Uterus (tissue), 4 donors: ENCODE results near the gene RAB15. TPM values are rescaled to one million over a fixed set of nuclear protein-coding genes. Genes with fewer than 3 reads are reported as not detected.
"Not testable (repeated sequence)": the region's sequence is repeated elsewhere in the genome, so short reads cannot be mapped to it uniquely, and the experiment has no call there.

Experiments
- DNase-seq, 2 donors: peaks; one replicate each; pipeline ENCODE4 v3.0.0-alpha.2; 2019 to 2020
- H3K27ac ChIP-seq, 2 donors: fragments of 200-600 bp; sonication (generic); 1 replicate in 1 of 2; 2 replicates in 1 of 2; pipeline ENCODE4 v1.5.1; 2016 to 2018
- H3K27me3 ChIP-seq, 2 donors: fragments of 200-600 bp; sonication (generic); one replicate each; pipeline ENCODE4 v1.5.1; 2018 to 2019; ENCODE audit warnings: control low read depth in 1 of 2
- H3K36me3 ChIP-seq, 2 donors: fragments of 200-600 bp; sonication (generic); one replicate each; pipeline ENCODE4 v1.5.1; 2019; ENCODE audit warnings: control low read depth in 1 of 2
- H3K4me1 ChIP-seq, 2 donors: fragments of 200-600 bp; sonication (generic); one replicate each; pipeline ENCODE4 v1.5.1; 2018 to 2019; ENCODE audit warnings: control low read depth in 1 of 2
- H3K4me3 ChIP-seq, 2 donors: fragments of 200-600 bp; sonication (generic); 1 replicate in 1 of 2; 2 replicates in 1 of 2; pipeline ENCODE4 v1.5.1; 2018 to 2019; ENCODE audit warnings: mild to moderate bottlenecking in 1 of 2
- H3K9me3 ChIP-seq, 2 donors: fragments of 200-600 bp; sonication (generic); one replicate each; pipeline ENCODE4 v1.5.1; 2019; ENCODE audit warnings: control low read depth in 1 of 2
- POLR2A ChIP-seq, 2 donors: fragments of 450-650 bp; IDR thresholded peaks; one replicate each; pipeline ENCODE4 v1.6.1; 2016; ENCODE audit warnings: antibody characterized with exemption in 2 of 2, mild to moderate bottlenecking in 1 of 2, moderate library complexity in 1 of 2
- intact Hi-C: fragments of 100-400 bp; cut with DNase I; formaldehyde crosslinking; loops from one replicate; pipeline ENCODE4 v1.15.1; 2023; ENCODE audit warnings: low total_unique reads
- total RNA-seq, 4 donors: library from RNA; depleted of rRNA in 3 of 4; stranded (reverse); fragments of >200 nt in 3 of 4; gene quantifications; one replicate each; pipeline versions ENCODE4 v1.1.0 to v1.2.4, GENCODE V29; 2014 to 2023
- TF ChIP-seq, protein P1 (sequence below), 4 experiments: fragments of 200-600 bp in 2 of 4; fragments of 450-650 bp in 2 of 4; sonication (generic) in 2 of 4; IDR thresholded peaks; one replicate each; pipeline ENCODE4 v1.5.1; 2016 to 2019; ENCODE audit warnings: antibody characterized with exemption in 4 of 4, mild to moderate bottlenecking in 2 of 4, moderate library complexity in 1 of 4
- donor health status: DM: yes; HTN: yes; CAD: no.

The RAB15 gene
- total RNA-seq, 4 donors from 2014 or later = 1.0 to 3.8 (median 3.4) TPM; not detected in 1

GRCh38 chr14:64919215-64919614 is 52.9 kb downstream of the RAB15 start:
- H3K27ac ChIP-seq = no peak overlapping the region
- no peaks in the 10 kb centered on the region for H3K9me3 ChIP-seq
- DNase-seq = no peak
- H3K4me3 ChIP-seq = no peak overlapping the region
- no peaks in the 10 kb centered on the region for H3K27me3 ChIP-seq
- no peaks in the 10 kb centered on the region for H3K4me1 ChIP-seq
- no peaks in the 10 kb centered on the region for H3K36me3 ChIP-seq
- intact Hi-C loops = no loop called here
- TF ChIP-seq, protein P1, sequence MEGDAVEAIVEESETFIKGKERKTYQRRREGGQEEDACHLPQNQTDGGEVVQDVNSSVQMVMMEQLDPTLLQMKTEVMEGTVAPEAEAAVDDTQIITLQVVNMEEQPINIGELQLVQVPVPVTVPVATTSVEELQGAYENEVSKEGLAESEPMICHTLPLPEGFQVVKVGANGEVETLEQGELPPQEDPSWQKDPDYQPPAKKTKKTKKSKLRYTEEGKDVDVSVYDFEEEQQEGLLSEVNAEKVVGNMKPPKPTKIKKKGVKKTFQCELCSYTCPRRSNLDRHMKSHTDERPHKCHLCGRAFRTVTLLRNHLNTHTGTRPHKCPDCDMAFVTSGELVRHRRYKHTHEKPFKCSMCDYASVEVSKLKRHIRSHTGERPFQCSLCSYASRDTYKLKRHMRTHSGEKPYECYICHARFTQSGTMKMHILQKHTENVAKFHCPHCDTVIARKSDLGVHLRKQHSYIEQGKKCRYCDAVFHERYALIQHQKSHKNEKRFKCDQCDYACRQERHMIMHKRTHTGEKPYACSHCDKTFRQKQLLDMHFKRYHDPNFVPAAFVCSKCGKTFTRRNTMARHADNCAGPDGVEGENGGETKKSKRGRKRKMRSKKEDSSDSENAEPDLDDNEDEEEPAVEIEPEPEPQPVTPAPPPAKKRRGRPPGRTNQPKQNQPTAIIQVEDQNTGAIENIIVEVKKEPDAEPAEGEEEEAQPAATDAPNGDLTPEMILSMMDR (IDR thresholded peaks at IDR 0.05) = no peak
- TF ChIP-seq POLR2A (IDR thresholded peaks at IDR 0.05) = no peak

- H3K9me3 ChIP-seq = no peaks in the 10 kb centered on the region
These were observed 53.9 kb downstream of the RAB15 start for GRCh38 chr14:64918216-64918615.

DNA sequence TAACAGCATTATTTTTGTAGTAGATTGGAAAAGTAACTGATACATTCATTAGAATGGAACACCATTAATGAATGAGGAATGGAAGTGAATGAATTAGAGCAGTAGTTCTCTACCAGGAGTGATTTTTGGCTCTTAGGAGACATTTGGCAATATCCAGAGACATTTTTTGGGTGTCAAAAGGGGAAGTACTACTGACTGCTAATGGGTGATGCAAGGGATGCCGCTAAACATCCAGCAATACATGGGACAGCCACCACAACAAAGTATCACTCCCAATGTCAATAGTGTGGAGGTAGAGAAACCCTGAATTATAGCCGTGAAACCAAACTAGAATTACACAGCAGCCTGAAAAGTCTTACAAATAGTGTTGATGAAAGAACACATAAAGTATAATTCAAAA is 56.3 kb downstream of the RAB15 start:
- H3K4me3 ChIP-seq = no peak overlapping the region
- H3K4me1 ChIP-seq = no peaks in the 10 kb centered on the region
- no peak overlapping the region for H3K27ac ChIP-seq
- intact Hi-C loops = no loop called here
- H3K27me3 ChIP-seq = no peaks in the 10 kb centered on the region
- no peaks in the 10 kb centered on the region for H3K9me3 ChIP-seq
- no peak for DNase-seq
- TF ChIP-seq, protein P1 (IDR thresholded peaks at IDR 0.05) = no peak
- no peak for TF ChIP-seq POLR2A (IDR thresholded peaks at IDR 0.05)
- H3K36me3 ChIP-seq = no peaks in the 10 kb centered on the region

More at GRCh38 chr14:64918216-64918615, 53.9 kb downstream of the RAB15 start:
- TF ChIP-seq POLR2A (IDR thresholded peaks at IDR 0.05) = no peak
- TF ChIP-seq, protein P1 (IDR thresholded peaks at IDR 0.05) = no peak
- H3K4me1 ChIP-seq = no peaks in the 10 kb centered on the region
- no peak for DNase-seq
- no peak overlapping the region for H3K27ac ChIP-seq
- intact Hi-C loops = no loop called here
- no peak overlapping the region for H3K4me3 ChIP-seq
- H3K36me3 ChIP-seq = no peaks in the 10 kb centered on the region
- H3K27me3 ChIP-seq = no peaks in the 10 kb centered on the region

DNA sequence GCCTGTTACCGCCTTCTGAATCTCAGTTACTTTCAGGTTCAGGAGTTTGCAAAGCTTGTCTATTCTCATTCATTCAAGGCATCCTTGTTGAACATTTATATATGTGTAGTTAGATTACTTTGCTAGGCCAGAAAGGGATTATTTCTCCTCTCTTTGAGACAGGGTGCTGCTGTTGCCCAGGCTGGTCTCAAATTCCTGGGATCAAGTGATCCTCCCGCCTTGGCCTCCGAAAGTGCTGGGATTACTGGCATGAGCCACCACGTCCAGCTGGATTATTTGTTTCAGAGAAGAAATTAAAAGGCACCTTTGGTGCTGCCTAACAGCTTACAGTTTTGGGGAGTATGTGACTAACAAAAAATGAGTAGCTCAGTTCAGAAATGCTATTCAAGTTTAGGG is 57.1 kb downstream of the RAB15 start:
- H3K4me3 ChIP-seq = peak overlapping the region; percentile 90 to 93
- no peaks in the 10 kb centered on the region for H3K27me3 ChIP-seq
- H3K9me3 ChIP-seq = no peaks in the 10 kb centered on the region
- TF ChIP-seq POLR2A (IDR thresholded peaks at IDR 0.05) = no peak
- TF ChIP-seq, protein P1 (IDR thresholded peaks at IDR 0.05) = no peak
- intact Hi-C loops = no loop called here
- DNase-seq = no peak
- H3K4me1 ChIP-seq = no peaks in the 10 kb centered on the region
- H3K36me3 ChIP-seq = no peaks in the 10 kb centered on the region
- H3K27ac ChIP-seq = peak overlapping the region; percentile 86 to 93

DNA sequence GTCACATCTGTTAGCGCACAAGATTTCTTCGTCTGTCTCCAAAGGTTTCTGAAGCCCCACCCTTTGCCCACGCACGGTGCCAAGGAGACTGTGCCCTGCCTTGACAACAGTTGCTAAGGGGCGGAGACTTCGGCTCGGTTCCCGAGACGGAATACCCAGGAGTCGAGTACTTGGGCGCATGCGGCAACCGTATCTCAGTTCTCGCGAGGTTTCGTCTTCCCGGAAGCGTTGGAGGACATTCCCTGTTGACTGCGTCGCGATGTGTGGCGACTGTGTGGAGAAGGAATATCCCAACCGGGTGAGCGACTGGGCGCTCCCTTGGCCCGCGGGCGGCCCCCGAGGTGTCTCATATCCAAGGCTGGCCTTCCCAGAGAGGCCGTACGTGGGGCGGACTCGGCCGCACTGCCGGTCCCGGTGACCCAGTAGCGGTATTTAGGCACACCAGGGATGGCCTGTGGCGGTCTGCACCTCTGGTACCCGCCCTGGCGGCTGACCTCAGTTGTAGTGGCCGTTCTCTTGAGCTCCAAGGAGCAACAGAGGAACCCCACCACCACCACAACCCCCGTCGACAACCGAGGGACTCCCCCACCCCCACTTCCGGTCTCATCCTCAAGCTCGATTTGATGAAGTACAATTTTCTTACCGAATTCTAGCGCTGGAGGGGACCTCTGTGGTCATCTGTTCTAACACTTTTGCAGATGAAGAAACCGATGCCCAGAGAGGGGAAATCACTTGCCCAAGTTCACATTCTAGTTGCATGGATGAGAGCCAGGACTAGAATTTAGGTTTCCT is 57.7 kb downstream of the RAB15 start, which contains the start of gene CHURC1:
Gene CHURC1, plus strand, starts transcription at position 219 of the 792 bp plus-strand sequence. Its CDS starts 41 bp downstream, at position 260.
- Histone ChIP-seq H3K27ac (peak within 1 kb of the TSS; percentile 86 to 93), H3K36me3 (no peaks in the 10 kb centered on the region), H3K4me1 (no peaks in the 10 kb centered on the region), H3K4me3 (peak within 1 kb of the TSS; percentile 90 to 93), H3K9me3 (no peaks in the 10 kb centered on the region), H3K27me3 (no peaks in the 10 kb centered on the region)
- intact Hi-C loops = no loop called here
- peak; percentile 98 for DNase-seq
- TF ChIP-seq, protein P1 (IDR thresholded peaks at IDR 0.05) = no peak
- peak; percentile 64 to 85 for TF ChIP-seq POLR2A (IDR thresholded peaks at IDR 0.05)

- intact Hi-C loops, H3K9me3 ChIP-seq, DNase-seq, H3K4me1 ChIP-seq, H3K27me3 ChIP-seq, H3K36me3 ChIP-seq: not testable (repeated sequence)
- Histone ChIP-seq H3K27ac (peak overlapping the region; percentile 86 to 93), H3K4me3 (peak overlapping the region in 1 of 2 donors; percentile 93)
These were observed 58.7 kb downstream of the RAB15 start for GRCh38 chr14:64913477-64913876.
